T-helper 1 cell treated with Interleukin-12 subunit alpha and Interleukin-12 subunit beta and Interleukin-4 antibody, amounts not matched to agents 30 ng/mL and 1 ng/mL, for 36 hours (primary cell): ENCODE measurements around the gene COMMD3. TPM values are rescaled to one million over a fixed set of nuclear protein-coding genes. Genes with fewer than 3 reads are reported as not detected.

Experiments
- intact Hi-C: fragments of 100-400 bp; cut with micrococcal nuclease; formaldehyde crosslinking; loops from one replicate; pipeline ENCODE4 v1.15.1; 2024
- total RNA-seq: library from RNA; stranded (reverse); gene quantifications from 2 replicates; pipeline ENCODE4 v1.2.3, GENCODE V29; 2022

The COMMD3 gene
- total RNA-seq = 79.4 and 89.3 TPM in 2 replicates

GRCh38 chr10:22316286-22317075 lies at the start of gene COMMD3:
Gene COMMD3 (plus strand): TSS chr10:22316388. CDS start chr10:22316418, 30 bp downstream.
- intact Hi-C loops = loop anchor here (1.0 to 5.0 kb wide), 11 partner anchors 17 to 1126 kb away; partner anchors contain the start of genes DNAJC1 and PIP4K2A

GRCh38 chr10:22268503-22268902 lies 47.7 kb upstream of the COMMD3 start:
- intact Hi-C loops = no loop called here

- intact Hi-C loops = no loop called here
Observed at GRCh38 chr10:22271786-22272185, 44.4 kb upstream of the COMMD3 start.

- intact Hi-C loops = no loop called here
Observed at GRCh38 chr10:22278441-22278782, 37.8 kb upstream of the COMMD3 start.

DNA sequence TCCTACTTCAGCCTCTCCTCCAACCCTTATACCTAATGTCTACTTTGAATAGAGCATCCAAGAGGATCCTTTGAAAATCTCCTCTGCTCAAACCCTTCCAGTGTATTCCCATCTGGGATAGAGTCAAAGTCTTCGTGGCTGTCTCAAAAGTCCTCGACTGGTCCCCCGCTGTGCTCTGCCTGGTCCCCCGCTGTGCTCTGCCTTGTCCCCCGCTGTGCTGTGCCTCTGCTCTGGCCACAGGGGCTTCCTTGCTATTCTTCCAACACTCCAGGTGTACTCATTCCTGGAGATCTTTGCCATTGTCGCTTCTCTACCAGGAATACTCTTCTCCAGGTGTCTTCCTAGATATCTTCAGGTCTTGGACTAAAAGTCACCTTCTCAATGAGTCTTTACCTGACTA lies 36.1 kb upstream of the COMMD3 start:
- intact Hi-C loops = no loop called here

- intact Hi-C loops = no loop called here
Observed at GRCh38 chr10:22285130-22285529, 31.1 kb upstream of the COMMD3 start.

DNA sequence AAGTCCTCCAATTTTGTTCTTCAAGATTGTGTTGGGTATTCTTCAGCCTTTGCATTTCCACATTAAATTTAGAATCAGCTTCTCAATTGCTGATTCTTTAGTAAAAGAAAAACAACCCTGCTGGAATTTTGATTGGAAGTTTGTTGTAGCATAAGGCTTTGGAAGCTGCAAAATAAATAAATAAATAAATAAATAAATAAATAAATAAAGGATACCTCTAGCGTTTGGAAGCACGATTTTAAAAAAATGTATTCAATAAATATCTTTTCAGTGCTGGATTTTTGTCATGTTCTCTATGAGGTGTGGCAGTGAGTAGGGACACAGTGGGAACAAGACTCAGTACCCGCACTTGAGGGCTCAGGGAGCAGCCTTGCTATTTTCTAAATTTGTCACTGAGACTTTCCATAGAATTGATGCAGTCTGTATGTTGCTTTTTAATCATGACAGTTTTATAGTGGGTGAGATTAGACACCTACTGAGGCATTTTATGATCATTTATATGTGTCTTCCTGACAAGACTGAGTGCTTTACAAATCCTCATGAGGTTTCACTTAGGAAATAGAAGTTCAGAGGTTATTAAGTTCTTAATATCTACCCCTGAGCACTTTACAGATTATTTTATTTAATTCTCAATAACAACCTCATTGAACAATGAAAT lies 22.3 kb upstream of the COMMD3 start:
- intact Hi-C loops = no loop called here

- intact Hi-C loops = no loop called here
Observed at GRCh38 chr10:22294694-22295093, 21.5 kb upstream of the COMMD3 start.

GRCh38 chr10:22301193-22301592 lies 15.0 kb upstream of the COMMD3 start:
- intact Hi-C loops = no loop called here

- intact Hi-C loops = no loop called here
Observed at GRCh38 chr10:22303461-22303860, 12.7 kb upstream of the COMMD3 start.

GRCh38 chr10:22305721-22306120 lies 10.5 kb upstream of the COMMD3 start:
- intact Hi-C loops = loop anchor here (5.0 kb wide), 2 partner anchors 37 to 792 kb away; partner anchors contain the start of gene MSRB2

- intact Hi-C loops = loop anchor here (1.0 to 5.0 kb wide), 8 partner anchors 34 to 789 kb away; partner anchors contain the start of genes DNAJC1 and MSRB2
Observed at GRCh38 chr10:22308390-22308789, 7.8 kb upstream of the COMMD3 start.

DNA sequence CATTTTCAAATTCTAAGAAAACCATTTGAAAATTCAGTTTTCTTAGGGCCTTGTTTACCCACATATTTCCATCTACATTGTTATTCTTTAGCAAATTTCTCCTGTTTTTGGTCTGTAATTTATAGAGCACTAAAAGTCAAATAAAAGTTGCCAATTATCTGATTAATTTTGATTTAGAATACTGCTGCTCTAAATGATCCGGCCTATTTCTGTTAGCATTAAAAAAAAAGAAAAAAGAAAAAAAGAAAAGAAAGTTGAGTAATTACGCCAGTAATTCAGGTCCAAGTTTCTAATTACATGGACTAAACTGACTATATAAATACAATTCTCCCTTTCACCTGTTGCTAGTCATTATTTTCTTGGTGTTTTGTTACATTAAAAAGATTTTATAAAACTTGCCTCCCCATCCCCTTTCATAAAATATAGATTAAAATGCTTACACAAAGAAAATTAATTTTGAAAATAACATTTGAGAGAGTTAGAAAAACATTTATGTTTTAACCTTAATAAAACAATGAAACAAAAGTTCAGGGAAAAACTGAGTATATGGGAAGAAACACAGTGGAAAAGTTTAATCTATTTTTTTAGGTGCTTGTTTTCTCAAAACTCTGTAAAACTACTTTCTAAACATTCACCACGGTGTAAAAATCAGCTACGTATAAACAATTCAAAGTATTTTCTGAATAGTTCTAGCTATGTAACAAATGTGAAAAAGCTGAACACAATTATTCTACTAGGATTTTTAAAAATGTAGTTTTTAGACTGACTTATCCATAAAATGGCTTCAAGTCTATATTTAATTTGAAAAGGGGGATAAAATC lies 6.8 kb upstream of the COMMD3 start:
- intact Hi-C loops = loop anchor here (2.0 to 5.0 kb wide), 5 partner anchors 33 to 788 kb away; partner anchors contain the start of genes DNAJC1 and MSRB2

DNA sequence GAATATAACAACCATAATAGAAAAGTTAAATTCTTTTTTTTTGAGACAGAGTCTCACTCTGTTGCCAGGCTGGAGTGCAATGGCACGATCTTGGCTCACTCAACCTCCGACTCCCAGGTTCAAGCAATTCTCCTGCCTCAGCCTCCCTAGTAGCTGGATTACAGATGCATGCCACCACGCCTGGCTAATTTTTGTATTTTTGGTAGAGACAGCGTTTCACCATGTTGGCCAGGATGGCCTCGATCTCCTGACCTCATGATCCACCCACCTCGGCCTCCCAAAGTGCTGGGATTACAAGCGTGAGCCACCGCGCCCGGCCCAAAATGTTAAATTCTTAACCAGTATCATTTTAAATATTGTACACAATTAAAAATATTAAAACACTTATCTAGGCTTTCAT lies 6.2 kb upstream of the COMMD3 start:
- intact Hi-C loops = loop anchor here (5.0 kb wide), 1 partner anchor 1052 kb away; no protein-coding TSS in a partner anchor

DNA sequence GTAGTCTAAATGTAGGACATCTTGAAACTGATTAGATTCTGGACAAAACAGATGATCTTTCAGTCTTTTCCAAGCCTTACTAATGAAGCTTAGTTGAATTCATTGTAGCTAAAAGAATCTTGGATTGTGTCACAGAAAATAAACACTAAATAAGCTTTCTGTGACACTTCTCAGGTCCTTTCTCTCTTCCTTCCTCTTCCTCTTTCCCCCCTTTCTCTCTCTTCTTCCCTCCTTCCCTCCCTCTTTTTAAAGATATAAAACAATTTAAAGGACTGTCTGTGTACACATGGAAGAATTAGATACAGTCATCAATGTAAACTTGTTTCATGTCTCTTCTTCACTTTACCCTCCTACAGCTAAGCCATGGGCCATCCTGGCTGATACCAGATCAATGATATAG lies 5.3 kb upstream of the COMMD3 start:
- intact Hi-C loops = loop anchor here (5.0 kb wide), 1 partner anchor 1051 kb away; no protein-coding TSS in a partner anchor

DNA sequence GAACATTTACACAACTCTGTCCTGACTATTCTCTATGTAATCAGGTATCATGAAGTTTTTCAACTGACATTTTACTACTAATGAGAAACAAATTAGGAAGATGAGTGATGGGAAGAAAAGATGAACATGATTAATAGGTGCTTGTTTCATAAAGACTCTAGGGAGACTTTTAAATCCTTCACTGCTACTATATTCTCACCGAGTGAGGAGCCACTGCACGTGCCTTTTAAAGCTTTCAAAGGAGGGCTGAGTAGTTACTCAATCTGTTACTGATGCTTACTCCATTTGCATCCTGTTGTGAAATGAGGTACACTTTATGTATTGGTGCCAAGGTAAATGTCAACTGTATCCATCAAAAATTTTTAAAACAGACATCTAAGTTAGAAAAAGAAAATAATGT lies 1.3 kb upstream of the COMMD3 start:
- intact Hi-C loops = loop anchor here (5.0 kb wide), 5 partner anchors 297 to 1127 kb away; partner anchors contain the start of gene PIP4K2A

DNA sequence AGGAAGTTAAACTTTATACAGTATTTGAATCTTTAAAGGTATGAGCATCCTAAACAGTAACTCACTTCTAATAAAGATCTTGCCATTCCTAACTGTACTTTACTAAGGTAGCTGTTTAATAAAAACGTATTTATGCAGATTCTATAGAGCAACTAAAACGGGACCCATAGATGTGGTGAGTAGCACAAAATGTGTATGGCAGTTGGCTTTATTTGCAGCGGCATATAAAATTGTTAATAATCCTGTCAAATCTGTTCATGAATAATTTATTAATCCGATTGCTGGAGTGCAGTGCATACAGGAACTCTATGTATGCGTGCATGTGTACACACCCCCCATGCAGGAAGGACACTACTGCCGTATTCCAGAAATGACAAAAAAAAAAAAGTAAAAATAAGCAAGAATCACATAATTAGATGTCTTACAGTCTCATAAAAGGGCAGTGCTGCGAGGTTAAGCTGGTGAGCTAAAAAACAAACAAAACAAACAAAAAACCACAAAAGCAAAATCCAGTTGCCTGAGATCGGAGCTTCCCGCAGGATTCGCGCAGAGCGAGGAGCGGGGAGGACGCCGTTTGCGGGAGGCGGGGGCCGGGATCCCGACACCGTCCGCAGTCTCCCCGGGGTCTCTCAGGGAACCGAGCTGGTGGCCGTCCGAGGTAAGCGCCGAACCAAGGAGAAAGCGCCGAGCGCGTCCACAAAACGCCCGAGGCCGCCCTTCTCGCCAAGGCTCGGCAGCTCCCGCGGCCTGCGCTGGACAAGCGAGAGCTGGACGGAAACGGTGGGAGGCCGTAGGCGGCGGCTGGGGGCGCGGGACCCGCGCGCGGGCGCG lies 518 bp upstream of the COMMD3 start:
- intact Hi-C loops = loop anchor here (1.0 to 5.0 kb wide), 11 partner anchors 18 to 1127 kb away; partner anchors contain the start of genes DNAJC1 and PIP4K2A

DNA sequence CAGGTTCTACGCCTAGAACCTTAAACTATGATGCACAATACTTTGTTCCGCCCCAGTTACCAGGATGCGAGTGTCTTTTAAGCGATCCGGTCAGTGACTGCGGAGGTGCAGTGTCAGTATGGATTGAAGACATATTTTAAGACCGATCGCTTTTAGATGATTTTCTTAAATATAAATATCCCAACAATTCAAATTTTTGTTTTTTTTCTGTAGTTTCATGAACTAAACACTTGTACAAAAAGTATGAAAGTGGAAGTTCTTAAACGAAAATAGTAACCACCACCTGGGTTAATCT lies 835 bp downstream of the COMMD3 start:
- intact Hi-C loops = loop anchor here (2.0 to 5.0 kb wide), 7 partner anchors 120 to 1125 kb away; partner anchors contain the start of gene PIP4K2A

DNA sequence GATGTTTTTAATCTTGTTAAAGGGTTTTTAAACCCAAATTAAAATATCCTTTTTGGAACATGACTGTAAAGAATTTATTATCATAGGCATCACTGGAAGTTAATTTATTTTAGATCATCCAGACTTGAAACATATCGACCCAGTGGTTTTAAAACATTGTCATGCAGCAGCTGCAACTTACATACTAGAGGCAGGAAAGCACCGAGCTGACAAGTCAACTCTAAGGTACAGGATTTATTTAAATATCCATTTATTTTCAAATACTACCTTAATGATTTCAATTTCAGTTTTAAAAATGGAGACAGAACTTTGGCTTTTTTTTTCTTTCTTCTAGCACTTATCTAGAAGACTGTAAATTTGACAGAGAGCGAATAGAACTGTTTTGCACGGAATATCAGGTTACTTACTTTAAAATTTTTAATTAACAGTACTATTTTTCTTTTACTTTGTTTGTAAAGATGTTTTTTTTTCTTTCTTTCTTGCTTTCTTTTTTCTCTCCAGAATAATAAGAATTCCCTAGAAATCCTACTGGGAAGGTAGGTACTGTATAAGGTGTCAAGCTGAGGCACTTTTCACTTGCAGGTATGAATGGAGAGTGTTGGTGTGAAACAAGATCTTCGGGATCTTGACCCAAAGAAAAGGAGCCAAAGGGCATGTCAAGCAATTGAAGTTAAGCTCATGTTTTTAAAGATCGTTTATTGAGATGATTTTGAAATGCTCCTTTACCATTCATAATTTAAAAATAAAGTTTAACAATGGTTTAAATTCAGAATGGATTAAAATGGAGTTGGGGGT lies 1.8 kb downstream of the COMMD3 start:
- intact Hi-C loops = loop anchor here (2.0 to 5.0 kb wide), 7 partner anchors 119 to 1124 kb away; partner anchors contain the start of gene PIP4K2A
